Fibroblast of villous mesenchyme (primary cell): ENCODE measurements around the gene SSTR4. TPM values are rescaled to one million over a fixed set of nuclear protein-coding genes. Genes with fewer than 3 reads are reported as not detected.

ENCODE experiments used
- DNase-seq: peaks from one replicate; pipeline ENCODE4 v3.0.0-alpha.2; 2010; ENCODE audit warnings: low read depth
- H3K4me3 ChIP-seq: 2 replicates; pipeline ENCODE4 v1.5.1; 2011; ENCODE audit warnings: low read depth, mild to moderate bottlenecking, low read length
- CTCF ChIP-seq: IDR thresholded peaks from 2 replicates; pipeline ENCODE4 v1.5.1; 2012; ENCODE audit warnings: low read depth, mild to moderate bottlenecking, low read length; ENCODE audit not compliant: insufficient read depth
- total RNA-seq: library from RNA; depleted of rRNA; stranded (reverse); fragments of >200 nt; gene quantifications from 2 replicates; pipeline ENCODE4 v1.2.3, GENCODE V29; 2012

The SSTR4 gene
- total RNA-seq, 1 donor, result not detected

- DNase-seq, result no peak
- no peak overlapping the region for H3K4me3 ChIP-seq
- no peak for TF ChIP-seq CTCF
Observed at GRCh38 chr20:23052904-23053303, 17.8 kb downstream of the SSTR4 start.

GRCh38 chr20:23058240-23058639 is 23.1 kb downstream of the SSTR4 start:
- H3K4me3 ChIP-seq, result no peak overlapping the region

GRCh38 chr20:23059001-23059400 is 23.9 kb downstream of the SSTR4 start:
- no peak overlapping the region for H3K4me3 ChIP-seq
- no peak for DNase-seq
- TF ChIP-seq CTCF, result no peak

More at GRCh38 chr20:23058240-23058639, 23.1 kb downstream of the SSTR4 start:
- no peak for TF ChIP-seq CTCF
- no peak for DNase-seq

- TF ChIP-seq CTCF, result no peak
- peak; percentile 6 for DNase-seq
- no peak overlapping the region for H3K4me3 ChIP-seq
Observed at GRCh38 chr20:23059846-23060245, 24.7 kb downstream of the SSTR4 start.

GRCh38 chr20:23060629-23061028 is 25.5 kb downstream of the SSTR4 start:
- DNase-seq, result peak; percentile 9
- TF ChIP-seq CTCF, result no peak
- no peak overlapping the region for H3K4me3 ChIP-seq

- DNase-seq, result no peak
- no peak overlapping the region for H3K4me3 ChIP-seq
- TF ChIP-seq CTCF, result no peak
Observed at GRCh38 chr20:23061262-23061661, 26.1 kb downstream of the SSTR4 start.
